ENCODE data around the gene MAP3K7.

MAP3K7 gene

GRCh38 chr6:90466154-90466940 lies 120.5 kb downstream of the MAP3K7 start:
- TF ChIP-seq EZH2 (IDR thresholded peaks at IDR 0.05; ENCODE audit: borderline replicate concordance, low read depth, low read length, severe bottlenecking) (no peak), CTCF (IDR thresholded peaks at IDR 0.05; ENCODE audit: borderline replicate concordance, extremely low read depth, low read length, poor library complexity, severe bottlenecking) (no peak)
- Histone ChIP-seq H3K27me3 (ENCODE audit: insufficient read depth, low read length, poor library complexity) (no peaks in the 10 kb centered on the region), H3K9ac (ENCODE audit: low read depth, low read length) (no peak overlapping the region), H3K36me3 (ENCODE audit: insufficient read depth, low read length) (no peaks in the 10 kb centered on the region), H3K4me2 (ENCODE audit: insufficient read depth, low read length) (no peak overlapping the region), H4K20me1 (ENCODE audit: insufficient read depth, low read length) (no peaks in the 10 kb centered on the region), H3K79me2 (ENCODE audit: insufficient read depth, low read length) (no peaks in the 10 kb centered on the region), H3K4me3 (ENCODE audit: low read depth in 1 of 2, low read length in 2 of 2) (no peak overlapping the region), H3K4me1 (ENCODE audit: insufficient read depth, low read length) (peaks cover 53% of the 10 kb centered on the region), H2AFZ (ENCODE audit: low read depth, low read length) (peak overlapping the region; percentile 37; the same call in 1 of the 2 replicates), H3K9me3 (ENCODE audit: insufficient read depth, low read length, severe bottlenecking) (no peaks in the 10 kb centered on the region), H3K27ac (ENCODE audit: low read length) (peak overlapping the region; percentile 37; the same call in 1 of the 2 replicates)
- ATAC-seq (ENCODE audit: insufficient read depth, low read depth) (no peak), DNase-seq (no peak)

- no peaks in the 10 kb centered on the region for H3K79me2 ChIP-seq (ENCODE audit: insufficient read depth, low read length)
- no peak overlapping the region for H3K27ac ChIP-seq (ENCODE audit: low read length)
- DNase-seq (no peak), ATAC-seq (ENCODE audit: insufficient read depth, low read depth) (no peak)
- H4K20me1 ChIP-seq (ENCODE audit: insufficient read depth, low read length), result no peaks in the 10 kb centered on the region
- peaks cover 53% of the 10 kb centered on the region for H3K4me1 ChIP-seq (ENCODE audit: insufficient read depth, low read length)
- no peak overlapping the region for H3K9ac ChIP-seq (ENCODE audit: low read depth, low read length)
- no peaks in the 10 kb centered on the region for H3K27me3 ChIP-seq (ENCODE audit: insufficient read depth, low read length, poor library complexity)
- no peak overlapping the region for H3K4me3 ChIP-seq (ENCODE audit: low read depth in 1 of 2, low read length in 2 of 2)
- TF ChIP-seq CTCF (IDR thresholded peaks at IDR 0.05; ENCODE audit: borderline replicate concordance, extremely low read depth, low read length, poor library complexity, severe bottlenecking) (no peak), EZH2 (IDR thresholded peaks at IDR 0.05; ENCODE audit: borderline replicate concordance, low read depth, low read length, severe bottlenecking) (no peak)
- no peak overlapping the region for H3K4me2 ChIP-seq (ENCODE audit: insufficient read depth, low read length)
- no peaks in the 10 kb centered on the region for H3K9me3 ChIP-seq (ENCODE audit: insufficient read depth, low read length, severe bottlenecking)
- H3K36me3 ChIP-seq (ENCODE audit: insufficient read depth, low read length), result no peaks in the 10 kb centered on the region
- H2AFZ ChIP-seq (ENCODE audit: low read depth, low read length), result no peak overlapping the region
Measured at GRCh38 chr6:90465686-90466085, 121.2 kb downstream of the MAP3K7 start.

- H3K27me3 ChIP-seq (ENCODE audit: insufficient read depth, low read length, poor library complexity), result no peaks in the 10 kb centered on the region
- H3K4me3 ChIP-seq (ENCODE audit: low read depth in 1 of 2, low read length in 2 of 2), result no peak overlapping the region
- H3K4me1 ChIP-seq (ENCODE audit: insufficient read depth, low read length), result peaks cover 58% of the 10 kb centered on the region
- no peak overlapping the region for H2AFZ ChIP-seq (ENCODE audit: low read depth, low read length)
- no peak for ATAC-seq (ENCODE audit: insufficient read depth, low read depth)
- H3K9ac ChIP-seq (ENCODE audit: low read depth, low read length), result no peak overlapping the region
- no peak for TF ChIP-seq EZH2 (IDR thresholded peaks at IDR 0.05; ENCODE audit: borderline replicate concordance, low read depth, low read length, severe bottlenecking)
- no peak for TF ChIP-seq CTCF (IDR thresholded peaks at IDR 0.05; ENCODE audit: borderline replicate concordance, extremely low read depth, low read length, poor library complexity, severe bottlenecking)
- no peaks in the 10 kb centered on the region for H3K36me3 ChIP-seq (ENCODE audit: insufficient read depth, low read length)
- H3K4me2 ChIP-seq (ENCODE audit: insufficient read depth, low read length), result no peak overlapping the region
- no peaks in the 10 kb centered on the region for H3K9me3 ChIP-seq (ENCODE audit: insufficient read depth, low read length, severe bottlenecking)
- no peaks in the 10 kb centered on the region for H3K79me2 ChIP-seq (ENCODE audit: insufficient read depth, low read length)
- no peak for DNase-seq
- H3K27ac ChIP-seq (ENCODE audit: low read length), result peak overlapping the region; percentile 12; the same call in 1 of the 2 replicates
- H4K20me1 ChIP-seq (ENCODE audit: insufficient read depth, low read length), result no peaks in the 10 kb centered on the region
Measured at GRCh38 chr6:90464507-90464906, 122.4 kb downstream of the MAP3K7 start.

All from DND-41 (cell line).